ENCODE data around the gene NHSL2.

The NHSL2 gene

GRCh38 chrX:71938371-71938770 lies 27.7 kb downstream of the NHSL2 start:
- no peak overlapping the region for H3K27ac ChIP-seq
- TF ChIP-seq, protein P1, sequence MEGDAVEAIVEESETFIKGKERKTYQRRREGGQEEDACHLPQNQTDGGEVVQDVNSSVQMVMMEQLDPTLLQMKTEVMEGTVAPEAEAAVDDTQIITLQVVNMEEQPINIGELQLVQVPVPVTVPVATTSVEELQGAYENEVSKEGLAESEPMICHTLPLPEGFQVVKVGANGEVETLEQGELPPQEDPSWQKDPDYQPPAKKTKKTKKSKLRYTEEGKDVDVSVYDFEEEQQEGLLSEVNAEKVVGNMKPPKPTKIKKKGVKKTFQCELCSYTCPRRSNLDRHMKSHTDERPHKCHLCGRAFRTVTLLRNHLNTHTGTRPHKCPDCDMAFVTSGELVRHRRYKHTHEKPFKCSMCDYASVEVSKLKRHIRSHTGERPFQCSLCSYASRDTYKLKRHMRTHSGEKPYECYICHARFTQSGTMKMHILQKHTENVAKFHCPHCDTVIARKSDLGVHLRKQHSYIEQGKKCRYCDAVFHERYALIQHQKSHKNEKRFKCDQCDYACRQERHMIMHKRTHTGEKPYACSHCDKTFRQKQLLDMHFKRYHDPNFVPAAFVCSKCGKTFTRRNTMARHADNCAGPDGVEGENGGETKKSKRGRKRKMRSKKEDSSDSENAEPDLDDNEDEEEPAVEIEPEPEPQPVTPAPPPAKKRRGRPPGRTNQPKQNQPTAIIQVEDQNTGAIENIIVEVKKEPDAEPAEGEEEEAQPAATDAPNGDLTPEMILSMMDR (conservative IDR thresholded peaks at IDR 0.05; ENCODE audit: low read depth): no peak
- ChIA-PET CTCF (interaction anchor here (0.6 kb wide), 1 partner anchor 264 kb away, joined by 5 read pairs; no protein-coding TSS in a partner anchor), POLR2A (ENCODE audit: low non-redundant PET) (no interaction called here)
- no peak for DNase-seq (ENCODE audit: low spot score)

GRCh38 chrX:71941145-71941544 lies 30.5 kb downstream of the NHSL2 start:
- H3K27ac ChIP-seq: no peak overlapping the region
- ChIA-PET POLR2A (ENCODE audit: low non-redundant PET) (no interaction called here), CTCF (interaction anchor here (0.6 kb wide), 1 partner anchor 16 kb away, joined by 3 read pairs; no protein-coding TSS in a partner anchor)
- no peak for DNase-seq (ENCODE audit: low spot score)
- TF ChIP-seq, protein P1 (conservative IDR thresholded peaks at IDR 0.05; ENCODE audit: low read depth): no peak

DNA sequence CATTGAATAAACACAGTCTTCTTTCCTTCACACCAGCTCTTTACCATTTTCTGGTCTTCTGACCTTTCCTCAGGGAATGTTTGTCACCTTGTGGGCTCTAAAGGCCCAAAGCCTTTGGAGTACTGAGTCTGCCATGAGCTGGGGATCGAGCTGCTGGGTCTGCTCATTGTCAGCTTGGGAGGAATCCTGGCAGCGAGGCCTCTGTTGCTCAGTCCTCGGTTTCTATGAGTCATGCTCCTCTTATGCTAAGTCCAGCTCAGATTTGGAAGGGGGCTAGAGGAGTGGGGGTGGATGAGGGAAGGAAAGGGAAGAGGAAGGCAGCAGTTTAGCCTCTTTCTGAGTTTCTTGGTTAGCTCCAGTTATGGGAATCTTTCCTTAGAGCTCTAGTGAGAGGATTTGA lies 31.1 kb downstream of the NHSL2 start:
- H3K27ac ChIP-seq: no peak overlapping the region
- TF ChIP-seq, protein P1 (conservative IDR thresholded peaks at IDR 0.05; ENCODE audit: low read depth): no peak
- ChIA-PET POLR2A (ENCODE audit: low non-redundant PET) (no interaction called here), CTCF (interaction anchor here (0.6 to 0.7 kb wide), 3 partner anchors 12 to 82 kb away, joined by 3 read pairs; no protein-coding TSS in a partner anchor)
- DNase-seq (ENCODE audit: low spot score): peak; percentile 2

DNA sequence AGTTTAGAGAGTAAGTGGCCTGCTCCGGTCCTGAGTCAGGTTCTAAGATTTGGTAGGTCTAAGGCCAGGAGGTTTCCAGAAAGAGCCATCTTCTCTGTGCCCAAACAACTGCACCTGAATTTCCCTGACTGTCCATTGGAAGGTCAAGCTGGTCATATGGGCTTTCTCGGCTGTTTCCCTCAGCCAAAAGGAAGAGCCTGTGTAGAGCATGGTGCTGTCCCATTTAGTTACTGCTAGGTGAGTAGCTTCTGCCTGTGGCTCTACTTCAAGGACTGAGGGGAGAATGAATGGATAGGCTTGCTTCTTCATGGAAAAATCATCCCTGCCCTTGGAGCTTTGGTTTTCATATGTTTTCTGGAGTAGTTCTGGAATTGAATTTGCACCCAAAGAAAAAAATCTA lies 33.7 kb downstream of the NHSL2 start:
- POLR2A ChIA-PET (ENCODE audit: low non-redundant PET): no interaction called here
- H3K27ac ChIP-seq: no peak overlapping the region
- CTCF ChIA-PET: interaction anchor here (0.8 kb wide), 2 partner anchors 54 to 138 kb away, joined by 3 to 6 read pairs; no protein-coding TSS in a partner anchor
- DNase-seq (ENCODE audit: low spot score): no peak
- TF ChIP-seq, protein P1 (conservative IDR thresholded peaks at IDR 0.05; ENCODE audit: low read depth): no peak

- CTCF ChIA-PET: no interaction called here
Observed at GRCh38 chrX:71945237-71945805, 34.7 kb downstream of the NHSL2 start.

DNA sequence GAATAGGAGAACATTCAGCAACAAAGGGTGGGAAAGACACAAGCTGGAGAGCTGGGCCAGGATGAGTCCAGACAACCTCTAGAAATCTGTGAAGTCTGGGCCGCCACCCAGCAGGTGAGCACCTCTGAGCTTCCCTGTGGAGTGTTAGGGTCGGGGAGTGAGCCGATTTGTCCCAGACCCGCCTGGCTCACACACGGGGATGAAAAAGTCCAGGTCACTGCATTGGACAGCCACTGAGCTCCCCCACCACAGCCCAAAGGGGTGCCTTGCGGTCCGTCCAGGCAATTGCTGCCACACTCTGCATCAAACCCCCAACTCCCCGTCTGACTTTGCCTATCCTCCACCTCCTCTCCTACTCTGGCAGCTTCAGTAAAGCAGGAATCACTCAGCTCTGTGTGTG lies 38.7 kb downstream of the NHSL2 start:
- ChIA-PET CTCF (no interaction called here), POLR2A (ENCODE audit: low non-redundant PET) (no interaction called here)
- no peak for DNase-seq (ENCODE audit: low spot score)
- no peak overlapping the region for H3K27ac ChIP-seq
- TF ChIP-seq, protein P1 (conservative IDR thresholded peaks at IDR 0.05; ENCODE audit: low read depth): no peak

More at GRCh38 chrX:71945237-71945805, 34.7 kb downstream of the NHSL2 start:
- no peak overlapping the region for H3K27ac ChIP-seq
- TF ChIP-seq, protein P1 (conservative IDR thresholded peaks at IDR 0.05; ENCODE audit: low read depth): no peak
- POLR2A ChIA-PET (ENCODE audit: low non-redundant PET): no interaction called here
- no peak for DNase-seq (ENCODE audit: low spot score)

Data from RWPE1 (cell line).